Vagina (tissue), 2 donors: ENCODE results near the gene EXD3. TPM values are rescaled to one million over a fixed set of nuclear protein-coding genes. Genes with fewer than 3 reads are reported as not detected.

ENCODE experiments used
- DNase-seq, 2 donors: peaks; one replicate each; pipeline ENCODE4 v3.0.0-alpha.2; 2017; ENCODE audit errors: extremely low spot score in 2 of 2
- H3K27ac ChIP-seq: fragments of 200-600 bp; sonication (generic); one replicate; pipeline ENCODE4 v1.5.1; 2019
- H3K27me3 ChIP-seq: fragments of 200-600 bp; sonication (generic); one replicate; pipeline ENCODE4 v1.5.1; 2019
- H3K36me3 ChIP-seq, 2 donors: fragments of 200-600 bp; sonication (generic); one replicate each; pipeline ENCODE4 v1.5.1; 2017 to 2019
- H3K4me1 ChIP-seq: fragments of 200-600 bp; sonication (generic); one replicate; pipeline ENCODE4 v1.5.1; 2019
- H3K4me3 ChIP-seq, 2 donors: fragments of 200-600 bp; sonication (generic); 1 replicate in 1 of 2; 2 replicates in 1 of 2; pipeline ENCODE4 v1.5.1; 2016 to 2019
- H3K9me3 ChIP-seq: fragments of 200-600 bp; sonication (generic); one replicate; pipeline ENCODE4 v1.5.1; 2019
- POLR2A ChIP-seq, 2 donors: fragments of 450-650 bp; IDR thresholded peaks; one replicate each; pipeline ENCODE4 v1.6.1; 2017; ENCODE audit warnings: antibody characterized with exemption in 2 of 2, mild to moderate bottlenecking in 2 of 2, moderate library complexity in 2 of 2
- POLR2AphosphoS5 ChIP-seq, 2 donors: sonication (generic); formaldehyde crosslinking; IDR thresholded peaks; one replicate each; pipeline ENCODE4 v1.9.0; 2017; ENCODE audit warnings: antibody characterized with exemption in 2 of 2, mild to moderate bottlenecking in 2 of 2, low read depth in 1 of 2; ENCODE audit not compliant: insufficient read depth in 1 of 2
- intact Hi-C: fragments of 100-400 bp; cut with DNase I; formaldehyde crosslinking; loops from one replicate; pipeline ENCODE4 v1.15.1; 2023
- total RNA-seq: library from RNA; depleted of rRNA; stranded (reverse); fragments of >200 nt; gene quantifications from one replicate; pipeline ENCODE4 v1.2.3, GENCODE V29; 2016
- TF ChIP-seq, protein P1 (sequence below), 3 experiments: fragments of 450-650 bp in 2 of 3; fragments of 200-600 bp in 1 of 3; sonication (generic) in 1 of 3; IDR thresholded peaks; one replicate each; pipeline ENCODE4 v1.5.1; 2017 to 2019; ENCODE audit warnings: antibody characterized with exemption in 3 of 3, mild to moderate bottlenecking in 2 of 3, moderate library complexity in 2 of 3

The EXD3 gene
- total RNA-seq, 1 donor from 2014 or later, result 35.6 TPM

DNA sequence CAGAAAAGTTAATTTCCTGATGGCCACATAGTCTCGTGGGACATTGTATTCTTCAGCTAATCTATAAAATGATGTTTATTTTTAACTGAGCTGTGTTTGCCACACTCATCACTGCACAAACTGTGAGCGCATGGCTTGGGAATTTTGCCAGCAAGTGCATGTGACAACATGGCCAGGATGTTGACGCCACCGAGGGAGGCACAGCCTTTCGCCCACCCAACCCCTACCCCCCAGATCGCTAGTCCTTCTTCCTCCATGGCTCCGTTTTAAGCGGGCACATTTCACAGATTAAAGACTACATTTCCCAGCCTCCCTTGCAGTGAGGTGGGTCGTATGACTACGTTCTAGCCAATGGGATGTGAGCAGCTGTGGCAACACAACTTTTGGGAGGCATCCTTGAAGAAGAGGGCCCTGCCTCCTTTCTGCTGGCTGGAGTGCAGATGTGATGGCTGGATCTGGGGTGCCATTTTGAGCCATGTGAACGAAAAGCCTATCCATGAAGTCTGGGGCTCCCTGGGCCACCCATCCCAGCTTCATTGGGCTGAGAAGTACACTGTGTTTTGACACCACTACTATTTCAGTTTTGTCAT lies 128.8 kb downstream of the EXD3 start:
- DNase-seq, result no peak
- TF ChIP-seq, protein P1, sequence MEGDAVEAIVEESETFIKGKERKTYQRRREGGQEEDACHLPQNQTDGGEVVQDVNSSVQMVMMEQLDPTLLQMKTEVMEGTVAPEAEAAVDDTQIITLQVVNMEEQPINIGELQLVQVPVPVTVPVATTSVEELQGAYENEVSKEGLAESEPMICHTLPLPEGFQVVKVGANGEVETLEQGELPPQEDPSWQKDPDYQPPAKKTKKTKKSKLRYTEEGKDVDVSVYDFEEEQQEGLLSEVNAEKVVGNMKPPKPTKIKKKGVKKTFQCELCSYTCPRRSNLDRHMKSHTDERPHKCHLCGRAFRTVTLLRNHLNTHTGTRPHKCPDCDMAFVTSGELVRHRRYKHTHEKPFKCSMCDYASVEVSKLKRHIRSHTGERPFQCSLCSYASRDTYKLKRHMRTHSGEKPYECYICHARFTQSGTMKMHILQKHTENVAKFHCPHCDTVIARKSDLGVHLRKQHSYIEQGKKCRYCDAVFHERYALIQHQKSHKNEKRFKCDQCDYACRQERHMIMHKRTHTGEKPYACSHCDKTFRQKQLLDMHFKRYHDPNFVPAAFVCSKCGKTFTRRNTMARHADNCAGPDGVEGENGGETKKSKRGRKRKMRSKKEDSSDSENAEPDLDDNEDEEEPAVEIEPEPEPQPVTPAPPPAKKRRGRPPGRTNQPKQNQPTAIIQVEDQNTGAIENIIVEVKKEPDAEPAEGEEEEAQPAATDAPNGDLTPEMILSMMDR (IDR thresholded peaks at IDR 0.05), result no peak
- TF ChIP-seq POLR2AphosphoS5 (IDR thresholded peaks at IDR 0.05; ENCODE audit: insufficient read depth in 1 of 2, low read depth in 1 of 2), result peak in 1 of 2 donors; percentile 31
- no peak overlapping the region for H3K27ac ChIP-seq
- H3K36me3 ChIP-seq, result no peaks in the 10 kb centered on the region
- intact Hi-C loops, result no loop called here
- no peaks in the 10 kb centered on the region for H3K27me3 ChIP-seq
- H3K4me1 ChIP-seq, result peaks cover 28% of the 10 kb centered on the region
- H3K9me3 ChIP-seq, result no peaks in the 10 kb centered on the region
- peak overlapping the region in 1 of 2 donors; percentile 5 for H3K4me3 ChIP-seq

DNA sequence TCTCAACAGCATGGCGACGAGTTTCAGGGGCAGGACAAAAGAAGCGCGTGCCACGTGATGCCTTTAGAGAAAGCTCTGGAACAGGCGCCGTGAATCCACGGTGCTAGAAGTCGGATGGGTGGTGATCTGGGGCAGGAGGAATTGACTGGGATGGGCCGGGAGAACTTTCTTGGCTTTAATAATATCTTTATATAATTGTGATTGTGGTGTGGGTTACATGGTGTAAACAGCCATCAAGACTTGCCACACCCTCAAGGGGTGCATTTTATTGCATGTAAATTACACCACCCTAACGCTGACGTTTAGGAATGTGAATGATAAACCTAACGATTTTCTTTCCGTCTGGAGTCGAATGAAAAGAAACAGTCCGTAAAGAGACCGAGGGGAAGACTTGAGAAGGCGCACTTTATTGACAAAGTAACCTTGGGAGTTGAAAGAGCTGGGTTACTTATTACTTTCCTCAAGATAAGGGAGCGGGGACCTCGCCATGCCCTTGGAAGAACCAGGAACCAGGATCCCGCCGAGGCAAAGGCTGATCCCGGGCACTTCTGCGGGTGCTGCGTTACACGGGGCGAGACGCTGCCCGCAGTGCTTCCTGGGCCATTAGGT lies 129.4 kb downstream of the EXD3 start:
- Histone ChIP-seq H3K36me3 (no peaks in the 10 kb centered on the region), H3K27ac (no peak overlapping the region), H3K27me3 (no peaks in the 10 kb centered on the region), H3K9me3 (no peaks in the 10 kb centered on the region), H3K4me1 (peaks cover 22% of the 10 kb centered on the region), H3K4me3 (peak overlapping the region in 1 of 2 donors; percentile 5)
- TF ChIP-seq POLR2AphosphoS5 (IDR thresholded peaks at IDR 0.05; ENCODE audit: insufficient read depth in 1 of 2, low read depth in 1 of 2) (no peak), POLR2A (IDR thresholded peaks at IDR 0.05) (no peak)
- TF ChIP-seq, protein P1 (IDR thresholded peaks at IDR 0.05), result no peak
- intact Hi-C loops, result no loop called here
- DNase-seq, result no peak

DNA sequence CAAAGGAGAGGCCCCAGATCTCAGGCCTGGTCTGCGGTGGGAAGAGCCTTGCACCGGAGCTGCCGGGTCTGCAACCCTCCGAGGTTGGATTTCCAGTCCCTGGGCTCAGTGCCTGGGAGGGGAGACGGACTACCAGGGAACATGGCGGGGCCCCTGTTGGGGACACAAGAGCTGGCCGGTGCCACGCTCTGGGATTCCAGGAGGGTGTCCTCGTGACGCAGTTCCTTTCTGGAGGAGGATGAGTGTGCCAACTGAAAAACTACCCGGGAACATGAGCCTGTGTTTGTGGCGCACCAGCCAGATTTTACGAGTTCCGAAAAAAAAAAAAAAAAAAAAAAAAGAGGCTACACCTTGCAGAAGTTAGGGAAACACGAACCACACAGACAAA lies 129.9 kb downstream of the EXD3 start:
- DNase-seq, result no peak
- intact Hi-C loops, result no loop called here
- Histone ChIP-seq H3K9me3 (no peaks in the 10 kb centered on the region), H3K36me3 (no peaks in the 10 kb centered on the region), H3K4me3 (no peak overlapping the region), H3K4me1 (peaks cover 17% of the 10 kb centered on the region), H3K27me3 (no peaks in the 10 kb centered on the region), H3K27ac (no peak overlapping the region)
- no peak for TF ChIP-seq POLR2AphosphoS5 (IDR thresholded peaks at IDR 0.05; ENCODE audit: insufficient read depth in 1 of 2, low read depth in 1 of 2)

DNA sequence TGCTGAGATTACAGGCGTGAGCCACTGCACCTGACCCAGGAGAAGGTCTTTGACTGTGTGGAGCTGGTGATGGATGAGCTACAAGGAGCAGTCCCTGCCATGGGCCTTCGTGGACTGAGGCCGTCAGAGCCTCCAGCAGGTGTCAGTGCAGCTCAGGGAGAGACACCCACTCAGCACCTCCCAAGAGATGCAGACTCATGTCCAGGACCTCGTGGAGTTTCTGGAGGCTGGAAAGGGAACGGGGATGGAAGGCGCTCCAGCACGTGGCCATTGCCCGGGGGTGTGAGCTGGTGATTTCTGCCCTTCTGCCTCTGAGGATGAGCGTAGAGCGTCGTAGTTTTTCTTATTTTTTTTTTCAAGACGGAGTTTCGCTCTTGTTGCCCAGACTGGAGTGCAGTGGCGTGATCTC lies 136.0 kb downstream of the EXD3 start:
- Histone ChIP-seq H3K27me3 (no peaks in the 10 kb centered on the region), H3K4me3 (no peak overlapping the region), H3K9me3 (no peaks in the 10 kb centered on the region), H3K27ac (no peak overlapping the region), H3K4me1 (no peaks in the 10 kb centered on the region), H3K36me3 (no peaks in the 10 kb centered on the region)
- TF ChIP-seq, protein P1 (IDR thresholded peaks at IDR 0.05), result no peak
- no peak for TF ChIP-seq POLR2A (IDR thresholded peaks at IDR 0.05)
- no peak for TF ChIP-seq POLR2AphosphoS5 (IDR thresholded peaks at IDR 0.05; ENCODE audit: insufficient read depth in 1 of 2, low read depth in 1 of 2)
- intact Hi-C loops, result no loop called here
- no peak for DNase-seq

DNA sequence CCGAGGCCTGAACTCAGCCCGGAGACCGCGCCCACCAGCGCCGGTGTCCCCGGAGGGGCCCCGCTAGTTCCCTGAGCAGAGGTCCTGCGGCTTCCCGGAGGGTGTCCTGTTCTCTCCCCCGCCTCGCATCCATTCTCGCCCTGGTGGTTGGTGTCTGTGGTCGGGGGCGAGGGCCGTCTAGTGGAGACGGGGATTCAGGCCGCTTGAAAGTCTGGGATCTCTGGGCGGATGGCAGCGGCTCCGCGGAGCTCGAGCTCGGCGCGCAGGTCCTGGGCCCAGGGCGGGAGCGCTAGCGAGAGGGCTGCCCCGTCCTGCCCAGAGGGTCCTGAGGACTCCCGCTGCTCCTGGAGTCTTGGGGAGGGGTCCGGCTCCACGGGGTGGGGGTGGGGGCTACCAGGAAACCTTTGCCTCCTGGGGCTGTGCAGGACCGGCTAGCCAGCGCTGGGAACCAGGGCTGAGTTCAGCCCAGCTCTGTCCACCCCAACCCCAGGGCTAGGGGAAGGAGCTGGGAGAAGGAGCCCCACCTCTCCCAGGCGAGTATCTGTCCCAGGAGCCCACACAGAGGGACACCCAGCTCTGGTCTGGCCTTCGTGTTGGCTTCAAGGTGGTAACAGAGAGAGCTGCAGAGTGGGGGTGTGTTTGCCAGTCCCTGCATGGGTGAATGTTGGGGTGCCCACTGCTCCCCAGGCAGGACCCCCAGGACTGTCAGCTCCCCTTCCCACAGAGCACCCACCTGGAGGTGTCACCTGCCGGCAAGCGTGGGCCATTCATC lies 141.4 kb downstream of the EXD3 start:
- Histone ChIP-seq H3K4me3 (no peak overlapping the region), H3K36me3 (no peaks in the 10 kb centered on the region), H3K4me1 (peaks cover 32% of the 10 kb centered on the region), H3K27me3 (no peaks in the 10 kb centered on the region), H3K9me3 (no peaks in the 10 kb centered on the region), H3K27ac (no peak overlapping the region)
- peak in 1 of 2 donors; percentile 76 for DNase-seq
- intact Hi-C loops, result no loop called here
- TF ChIP-seq, protein P1 (IDR thresholded peaks at IDR 0.05), result no peak
- no peak for TF ChIP-seq POLR2A (IDR thresholded peaks at IDR 0.05)
- no peak for TF ChIP-seq POLR2AphosphoS5 (IDR thresholded peaks at IDR 0.05; ENCODE audit: insufficient read depth in 1 of 2, low read depth in 1 of 2)
